ENCODE results near the gene CSDE1. TPM values are rescaled to one million over a fixed set of nuclear protein-coding genes. Genes with fewer than 3 reads are reported as not detected.

The CSDE1 gene
- total RNA-seq, 3 donors from 2014 or later (not counting 1 experiment from before 2014, with no cell fraction given): 461 to 473 (median 470) TPM

DNA sequence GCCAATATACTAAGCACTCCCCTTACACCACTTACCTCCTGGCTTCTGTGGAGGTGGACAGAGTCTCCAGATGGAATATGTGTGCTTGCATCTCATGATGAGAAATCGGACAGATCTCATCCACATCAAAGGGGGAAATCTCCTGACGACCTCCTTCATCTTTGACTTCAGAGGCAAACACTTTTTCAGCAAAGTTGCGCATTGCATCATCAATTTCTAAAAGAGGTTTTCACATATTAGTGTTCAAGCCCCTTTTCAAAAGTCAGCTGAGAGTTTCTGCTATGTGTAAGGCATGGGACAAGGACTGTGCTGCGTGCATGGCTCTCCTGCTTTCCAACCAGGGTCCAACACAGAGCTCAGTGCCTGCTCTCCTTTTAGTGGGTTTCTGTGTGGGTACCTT is 69.3 kb downstream of the CSDE1 start:
- Histone ChIP-seq H3K9me3 (ENCODE audit: control insufficient read depth, insufficient read depth, low read length) (no peaks in the 10 kb centered on the region), H3K27me3 (ENCODE audit: control insufficient read depth, insufficient read depth, low read length) (peaks cover 2% of the 10 kb centered on the region), H3K27ac (ENCODE audit: low read length) (no peak overlapping the region), H3K36me3 (ENCODE audit: control insufficient read depth, insufficient read depth, low read length) (no peaks in the 10 kb centered on the region), H3K4me3 (ENCODE audit: low read length) (no peak overlapping the region), H3K4me1 (ENCODE audit: control insufficient read depth, insufficient read depth, low read length) (no peaks in the 10 kb centered on the region)
- Mint-ChIP-seq H3K27me3 (ENCODE audit: low read depth in 2 of 2) (peaks cover 20 to 53% of the 10 kb centered on the region in 2 donors), H3K27ac (no peak overlapping the region), H3K4me1 (no peaks in the 10 kb centered on the region), H3K36me3 (no peaks in the 10 kb centered on the region), H3K4me3 (no peak overlapping the region), H3K9me3 (no peaks in the 10 kb centered on the region)
- DNase-seq (no peak), ATAC-seq (no peak)
- TF ChIP-seq, protein P1, sequence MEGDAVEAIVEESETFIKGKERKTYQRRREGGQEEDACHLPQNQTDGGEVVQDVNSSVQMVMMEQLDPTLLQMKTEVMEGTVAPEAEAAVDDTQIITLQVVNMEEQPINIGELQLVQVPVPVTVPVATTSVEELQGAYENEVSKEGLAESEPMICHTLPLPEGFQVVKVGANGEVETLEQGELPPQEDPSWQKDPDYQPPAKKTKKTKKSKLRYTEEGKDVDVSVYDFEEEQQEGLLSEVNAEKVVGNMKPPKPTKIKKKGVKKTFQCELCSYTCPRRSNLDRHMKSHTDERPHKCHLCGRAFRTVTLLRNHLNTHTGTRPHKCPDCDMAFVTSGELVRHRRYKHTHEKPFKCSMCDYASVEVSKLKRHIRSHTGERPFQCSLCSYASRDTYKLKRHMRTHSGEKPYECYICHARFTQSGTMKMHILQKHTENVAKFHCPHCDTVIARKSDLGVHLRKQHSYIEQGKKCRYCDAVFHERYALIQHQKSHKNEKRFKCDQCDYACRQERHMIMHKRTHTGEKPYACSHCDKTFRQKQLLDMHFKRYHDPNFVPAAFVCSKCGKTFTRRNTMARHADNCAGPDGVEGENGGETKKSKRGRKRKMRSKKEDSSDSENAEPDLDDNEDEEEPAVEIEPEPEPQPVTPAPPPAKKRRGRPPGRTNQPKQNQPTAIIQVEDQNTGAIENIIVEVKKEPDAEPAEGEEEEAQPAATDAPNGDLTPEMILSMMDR (IDR thresholded peaks at IDR 0.05): no peak
- 71% methylated on average over 4 of the region's 4 CpGs for WGBS (ENCODE audit: insufficient coverage)
- intact Hi-C loops (cut with micrococcal nuclease): no loop called here

DNA sequence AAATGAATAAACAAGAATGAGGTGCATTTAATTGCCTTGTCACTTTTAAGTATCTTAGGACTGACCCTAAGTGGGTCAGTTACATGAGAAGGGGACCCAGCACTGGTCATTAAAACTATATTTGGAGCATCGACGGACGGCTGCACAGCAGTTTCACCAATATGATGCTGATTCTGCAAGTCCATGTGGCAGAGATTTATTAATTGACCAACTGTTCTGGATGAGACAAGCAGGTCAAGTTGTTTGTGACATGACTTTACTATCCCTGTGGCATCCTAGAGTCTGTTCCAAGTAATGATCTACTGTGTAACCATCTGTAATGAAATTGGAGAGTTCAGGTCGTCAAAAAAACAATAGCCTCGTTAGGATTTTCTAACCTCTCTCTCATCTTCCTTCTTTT is 71.9 kb downstream of the CSDE1 start:
- Histone ChIP-seq H3K27ac (ENCODE audit: low read length) (no peak overlapping the region), H3K27me3 (ENCODE audit: control insufficient read depth, insufficient read depth, low read length) (peaks cover 2% of the 10 kb centered on the region), H3K9me3 (ENCODE audit: control insufficient read depth, insufficient read depth, low read length) (no peaks in the 10 kb centered on the region), H3K36me3 (ENCODE audit: control insufficient read depth, insufficient read depth, low read length) (no peaks in the 10 kb centered on the region), H3K4me3 (ENCODE audit: low read length) (no peak overlapping the region), H3K4me1 (ENCODE audit: control insufficient read depth, insufficient read depth, low read length) (no peaks in the 10 kb centered on the region)
- no peaks in the 10 kb centered on the region for H3K36me3 Mint-ChIP-seq
- ATAC-seq (no peak), DNase-seq (no peak)
- 86% methylated on average over 5 of the region's 5 CpGs for WGBS (ENCODE audit: insufficient coverage)
- TF ChIP-seq, protein P1 (IDR thresholded peaks at IDR 0.05): no peak
- peaks cover 20 to 61% of the 10 kb centered on the region in 2 donors for H3K27me3 Mint-ChIP-seq (ENCODE audit: low read depth in 2 of 2)
- no peak overlapping the region for H3K4me3 Mint-ChIP-seq
- H3K9me3 Mint-ChIP-seq: no peaks in the 10 kb centered on the region
- no peaks in the 10 kb centered on the region for H3K4me1 Mint-ChIP-seq
- intact Hi-C loops (cut with micrococcal nuclease): no loop called here
- H3K27ac Mint-ChIP-seq: no peak overlapping the region

DNA sequence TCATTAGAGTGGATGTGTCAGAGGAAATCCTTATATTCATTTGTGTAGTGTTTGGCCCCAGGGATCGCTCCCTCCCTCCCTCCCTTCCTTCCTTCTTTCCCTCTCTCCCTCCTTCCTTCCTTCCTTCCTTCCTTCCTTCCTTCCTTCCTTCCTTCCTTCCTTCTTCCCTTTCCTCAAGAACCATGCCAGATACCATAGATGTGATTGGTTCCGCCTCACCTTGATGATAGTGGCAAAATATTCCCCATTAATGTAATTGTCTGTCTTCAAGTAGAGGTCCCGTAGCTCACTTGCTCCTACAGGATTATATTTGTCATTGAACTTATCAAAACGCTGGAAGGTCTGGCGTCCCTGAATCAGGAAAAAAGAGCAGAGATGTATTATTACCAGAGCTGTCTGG is 80.1 kb downstream of the CSDE1 start:
- ATAC-seq: no peak

DNA sequence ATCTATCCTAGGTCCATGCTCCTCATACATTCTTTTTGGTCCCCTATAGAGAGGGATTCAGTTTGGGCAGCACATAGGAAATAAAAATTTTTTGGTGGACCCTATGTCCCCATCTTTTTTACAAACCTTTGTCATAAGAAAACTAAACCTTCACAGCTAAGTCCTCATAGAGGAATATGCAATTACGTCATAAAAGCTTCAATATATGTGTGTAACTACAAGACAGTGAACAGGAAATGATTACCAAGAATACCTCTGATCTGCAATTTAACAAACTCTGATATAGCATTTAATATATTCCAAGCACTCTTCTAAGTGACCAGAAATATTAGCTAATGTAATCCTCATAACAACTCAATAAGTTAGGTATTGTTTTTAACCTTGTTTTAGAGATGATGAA is 81.7 kb downstream of the CSDE1 start:
- peaks cover 29 to 41% of the 10 kb centered on the region in 2 donors for H3K27me3 Mint-ChIP-seq (ENCODE audit: low read depth in 2 of 2)
- Histone ChIP-seq H3K9me3 (ENCODE audit: control insufficient read depth, insufficient read depth, low read length) (no peaks in the 10 kb centered on the region), H3K4me1 (ENCODE audit: control insufficient read depth, insufficient read depth, low read length) (no peaks in the 10 kb centered on the region), H3K27me3 (ENCODE audit: control insufficient read depth, insufficient read depth, low read length) (peaks cover 13% of the 10 kb centered on the region), H3K36me3 (ENCODE audit: control insufficient read depth, insufficient read depth, low read length) (no peaks in the 10 kb centered on the region), H3K4me3 (ENCODE audit: low read length) (no peak overlapping the region), H3K27ac (ENCODE audit: low read length) (no peak overlapping the region)
- no peak for DNase-seq
- TF ChIP-seq, protein P1 (IDR thresholded peaks at IDR 0.05): no peak
- H3K4me1 Mint-ChIP-seq: no peaks in the 10 kb centered on the region
- no peak for ATAC-seq
- no peak overlapping the region for H3K27ac Mint-ChIP-seq
- H3K4me3 Mint-ChIP-seq: no peak overlapping the region
- H3K36me3 Mint-ChIP-seq: no peaks in the 10 kb centered on the region
- no peaks in the 10 kb centered on the region for H3K9me3 Mint-ChIP-seq
- no CpG with 5 or more reads among the region's 1 CpG for WGBS (ENCODE audit: insufficient coverage)
- intact Hi-C loops (cut with micrococcal nuclease): no loop called here

More for the DNA sequence above, 80.1 kb downstream of the CSDE1 start:
- Histone ChIP-seq H3K4me3 (ENCODE audit: low read length) (no peak overlapping the region), H3K4me1 (ENCODE audit: control insufficient read depth, insufficient read depth, low read length) (no peaks in the 10 kb centered on the region), H3K27me3 (ENCODE audit: control insufficient read depth, insufficient read depth, low read length) (peaks cover 5% of the 10 kb centered on the region), H3K36me3 (ENCODE audit: control insufficient read depth, insufficient read depth, low read length) (no peaks in the 10 kb centered on the region), H3K27ac (ENCODE audit: low read length) (no peak overlapping the region), H3K9me3 (ENCODE audit: control insufficient read depth, insufficient read depth, low read length) (no peaks in the 10 kb centered on the region)
- TF ChIP-seq, protein P1 (IDR thresholded peaks at IDR 0.05): no peak
- intact Hi-C loops (cut with micrococcal nuclease): no loop called here
- WGBS (ENCODE audit: insufficient coverage): 83% methylated on average over 5 of the region's 5 CpGs
- H3K36me3 Mint-ChIP-seq: no peaks in the 10 kb centered on the region
- no peaks in the 10 kb centered on the region for H3K9me3 Mint-ChIP-seq
- no peak overlapping the region for H3K27ac Mint-ChIP-seq
- peaks cover 26 to 41% of the 10 kb centered on the region in 2 donors for H3K27me3 Mint-ChIP-seq (ENCODE audit: low read depth in 2 of 2)
- H3K4me3 Mint-ChIP-seq: no peak overlapping the region
- no peak for DNase-seq
- H3K4me1 Mint-ChIP-seq: no peaks in the 10 kb centered on the region

Measured in natural killer cell (primary cell).